H1 (cell line): ENCODE measurements around the gene VTN.

Experiments used
- CEBPB ChIP-seq: IDR thresholded peaks from 2 replicates; pipeline ENCODE4 v1.6.1; 2012; ENCODE audit warnings: low read depth, low read length
- CTCF ChIP-seq, 3 experiments: IDR thresholded peaks; 1 replicate in 2 of 3; 2 replicates in 1 of 3; pipeline versions ENCODE4 v1.5.1 to v1.6.1; 2011; ENCODE audit warnings: low read length in 3 of 3, mild to moderate bottlenecking in 3 of 3, inconsistent platforms in 2 of 3, low read depth in 1 of 3, moderate library complexity in 1 of 3; ENCODE audit not compliant: insufficient read depth in 1 of 3; ENCODE audit errors: control extremely low read depth in 1 of 3
- GTF2F1 ChIP-seq: IDR thresholded peaks from 2 replicates; pipeline ENCODE4 v1.6.1; 2012; ENCODE audit warnings: low read depth, low read length, improper control_type of control experiment, borderline replicate concordance
- POLR2AphosphoS5 ChIP-seq: IDR thresholded peaks from 2 replicates; pipeline ENCODE4 v1.6.1; 2011; ENCODE audit warnings: low read depth, low read length
- RAD21 ChIP-seq, 2 experiments: IDR thresholded peaks in 1 of 2; conservative IDR thresholded peaks in 1 of 2; 2 replicates each; pipeline ENCODE4 v1.6.1; 2011; ENCODE audit warnings: low read depth in 2 of 2, low read length in 2 of 2, improper control_type of control experiment in 1 of 2, inconsistent platforms in 1 of 2, mild to moderate bottlenecking in 1 of 2, moderate library complexity in 1 of 2
- RFX5 ChIP-seq: IDR thresholded peaks from 2 replicates; pipeline ENCODE4 v1.6.1; 2011; ENCODE audit warnings: low read depth, low read length, improper control_type of control experiment, borderline replicate concordance
- TCF12 ChIP-seq: IDR thresholded peaks from 2 replicates; pipeline ENCODE4 v1.6.1; 2011; ENCODE audit warnings: low read depth, mild to moderate bottlenecking, low read length

- no peak for TF ChIP-seq POLR2AphosphoS5
- TF ChIP-seq RFX5 = no peak
- TF ChIP-seq RAD21 (IDR thresholded peaks at IDR 0.05 in 1 of 2, conservative IDR thresholded peaks at IDR 0.05 in 1 of 2; ENCODE audit: low read depth in 2 of 2, low read length in 2 of 2) = no peak
- TF ChIP-seq GTF2F1 = no peak
- no peak for TF ChIP-seq CEBPB
- no peak for TF ChIP-seq TCF12
- no peak for TF ChIP-seq CTCF (IDR thresholded peaks at IDR 0.05; ENCODE audit: control extremely low read depth in 1 of 3, insufficient read depth in 1 of 3, low read depth in 1 of 3, low read length in 3 of 3)
These were observed 27.7 kb upstream of the VTN start for GRCh38 chr17:28397687-28398279.
